ENCODE measurements around the gene ENDOD1.

DNA sequence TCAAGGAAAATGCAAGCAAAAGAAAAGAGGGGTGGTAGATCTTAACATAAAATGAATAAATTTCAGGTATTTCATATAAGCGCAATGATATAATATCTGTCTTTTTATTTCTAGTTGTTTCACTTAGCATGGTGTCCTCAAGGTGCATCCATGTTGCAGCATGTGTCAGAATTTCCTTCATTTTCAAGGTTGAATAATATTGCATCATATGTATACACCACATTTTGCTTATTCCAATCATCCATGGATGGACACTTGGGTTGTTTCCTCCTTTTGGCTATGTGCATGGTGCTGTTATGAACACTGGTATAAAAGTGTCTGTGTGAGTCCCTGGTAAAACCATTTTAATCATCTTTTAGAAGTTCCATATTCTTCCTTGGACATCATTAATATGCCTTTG, 47.4 kb upstream of the ENDOD1 start:
- TF ChIP-seq, protein P1, sequence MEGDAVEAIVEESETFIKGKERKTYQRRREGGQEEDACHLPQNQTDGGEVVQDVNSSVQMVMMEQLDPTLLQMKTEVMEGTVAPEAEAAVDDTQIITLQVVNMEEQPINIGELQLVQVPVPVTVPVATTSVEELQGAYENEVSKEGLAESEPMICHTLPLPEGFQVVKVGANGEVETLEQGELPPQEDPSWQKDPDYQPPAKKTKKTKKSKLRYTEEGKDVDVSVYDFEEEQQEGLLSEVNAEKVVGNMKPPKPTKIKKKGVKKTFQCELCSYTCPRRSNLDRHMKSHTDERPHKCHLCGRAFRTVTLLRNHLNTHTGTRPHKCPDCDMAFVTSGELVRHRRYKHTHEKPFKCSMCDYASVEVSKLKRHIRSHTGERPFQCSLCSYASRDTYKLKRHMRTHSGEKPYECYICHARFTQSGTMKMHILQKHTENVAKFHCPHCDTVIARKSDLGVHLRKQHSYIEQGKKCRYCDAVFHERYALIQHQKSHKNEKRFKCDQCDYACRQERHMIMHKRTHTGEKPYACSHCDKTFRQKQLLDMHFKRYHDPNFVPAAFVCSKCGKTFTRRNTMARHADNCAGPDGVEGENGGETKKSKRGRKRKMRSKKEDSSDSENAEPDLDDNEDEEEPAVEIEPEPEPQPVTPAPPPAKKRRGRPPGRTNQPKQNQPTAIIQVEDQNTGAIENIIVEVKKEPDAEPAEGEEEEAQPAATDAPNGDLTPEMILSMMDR (IDR thresholded peaks at IDR 0.05), result no peak
- TF ChIP-seq POLR2AphosphoS5 (IDR thresholded peaks at IDR 0.05; ENCODE audit: insufficient read depth in 1 of 2, low read depth in 1 of 2) (no peak), POLR2A (IDR thresholded peaks at IDR 0.05) (no peak)

Measured in vagina (tissue), 2 donors.